HepG2 (cell line): ENCODE data around the gene MDFIC.

Experiments
- CTCF ChIP-seq: sonication (generic); formaldehyde crosslinking; IDR thresholded peaks from 2 replicates; pipeline ENCODE4 v1.5.0; 2020; ENCODE audit warnings: mild to moderate bottlenecking, missing genetic modification reagents, moderate library complexity
- EZH2 ChIP-seq: conservative IDR thresholded peaks from 2 replicates; pipeline ENCODE4 v1.6.1; 2012; ENCODE audit warnings: mild to moderate bottlenecking, low read depth, low read length, moderate library complexity
- HMG20A ChIP-seq: IDR thresholded peaks from 2 replicates; pipeline ENCODE4 v1.6.1; 2016; ENCODE audit warnings: borderline replicate concordance
- KLF16 ChIP-seq, 2 experiments: sonication (generic) in 1 of 2; formaldehyde crosslinking in 1 of 2; IDR thresholded peaks; 2 replicates each; pipeline versions ENCODE4 v1.6.1 to v1.8.0; 2016 to 2023; ENCODE audit warnings: missing genetic modification reagents in 2 of 2, missing compliant biosample characterization in 1 of 2
- MAX ChIP-seq: IDR thresholded peaks from 2 replicates; pipeline ENCODE4 v1.6.1; 2012; ENCODE audit warnings: inconsistent platforms
- NFIC ChIP-seq: IDR thresholded peaks from 2 replicates; pipeline ENCODE4 v1.6.1; 2012; ENCODE audit warnings: mild to moderate bottlenecking, low read length, inconsistent platforms
- PRDM10 ChIP-seq: sonication (generic); formaldehyde crosslinking; IDR thresholded peaks from 2 replicates; pipeline ENCODE4 v1.4.0; 2020; ENCODE audit warnings: low read depth, missing genetic modification reagents
- TAF1 ChIP-seq: sonication (generic); formaldehyde crosslinking; IDR thresholded peaks from 2 replicates; pipeline ENCODE4 v1.4.0; 2020; ENCODE audit warnings: missing genetic modification reagents
- TRIM22 ChIP-seq: fragments of 450-650 bp; IDR thresholded peaks from 2 replicates; pipeline ENCODE4 v1.6.1; 2017
- U2AF1 ChIP-seq: fragments of 200-400 bp; formaldehyde crosslinking; optimal IDR thresholded peaks from 2 replicates; pipeline ENCODE3; 2017; ENCODE audit warnings: mild to moderate bottlenecking, low read depth, low read length
- ZNF180 ChIP-seq: sonication (generic); formaldehyde crosslinking; IDR thresholded peaks from 2 replicates; pipeline ENCODE4 v1.4.0; 2020; ENCODE audit warnings: low read depth, missing genetic modification reagents, borderline replicate concordance

- no peak for TF ChIP-seq CTCF (CRISPR knock-in tag)
- TF ChIP-seq MAX, result no peak
- no peak for TF ChIP-seq U2AF1
- no peak for TF ChIP-seq TAF1
- no peak for TF ChIP-seq ZNF180
- no peak for TF ChIP-seq KLF16 (CRISPR knock-in tag; IDR thresholded peaks at IDR 0.05)
- TF ChIP-seq TRIM22, result no peak
- no peak for TF ChIP-seq HMG20A (CRISPR knock-in tag)
- TF ChIP-seq EZH2, result no peak
- TF ChIP-seq PRDM10 (CRISPR knock-in tag), result no peak
- TF ChIP-seq NFIC, result no peak
Measured at GRCh38 chr7:114934713-114935112, 12.8 kb downstream of the MDFIC start.
